Measurements from ENCODE around the gene HDHD3.
"Not testable (repeated sequence)": the region's sequence is repeated elsewhere in the genome, so short reads cannot be mapped to it uniquely, and the experiment has no call there.

HDHD3 gene

DNA sequence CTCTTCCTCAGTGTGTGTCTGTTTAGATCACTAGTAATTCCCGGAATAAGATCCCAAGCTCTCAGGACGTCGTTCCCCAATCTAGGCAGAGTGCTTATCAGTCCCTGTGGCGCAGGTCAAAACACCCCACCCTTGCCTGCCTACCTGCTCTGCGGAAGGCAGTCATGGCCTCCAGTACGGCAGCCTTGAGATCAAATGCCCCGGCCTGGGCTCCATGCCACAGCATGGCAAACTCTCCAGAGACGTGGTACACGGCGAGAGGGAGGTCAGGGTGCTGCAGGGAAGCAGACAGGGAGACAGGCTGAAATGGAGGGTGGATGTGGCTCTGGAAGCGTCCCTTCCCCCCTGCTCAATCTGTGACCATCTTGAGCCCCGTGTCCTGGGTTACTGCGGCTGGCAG lies 12.0 kb upstream of the HDHD3 start:
- no peak for DNase-seq

DNA sequence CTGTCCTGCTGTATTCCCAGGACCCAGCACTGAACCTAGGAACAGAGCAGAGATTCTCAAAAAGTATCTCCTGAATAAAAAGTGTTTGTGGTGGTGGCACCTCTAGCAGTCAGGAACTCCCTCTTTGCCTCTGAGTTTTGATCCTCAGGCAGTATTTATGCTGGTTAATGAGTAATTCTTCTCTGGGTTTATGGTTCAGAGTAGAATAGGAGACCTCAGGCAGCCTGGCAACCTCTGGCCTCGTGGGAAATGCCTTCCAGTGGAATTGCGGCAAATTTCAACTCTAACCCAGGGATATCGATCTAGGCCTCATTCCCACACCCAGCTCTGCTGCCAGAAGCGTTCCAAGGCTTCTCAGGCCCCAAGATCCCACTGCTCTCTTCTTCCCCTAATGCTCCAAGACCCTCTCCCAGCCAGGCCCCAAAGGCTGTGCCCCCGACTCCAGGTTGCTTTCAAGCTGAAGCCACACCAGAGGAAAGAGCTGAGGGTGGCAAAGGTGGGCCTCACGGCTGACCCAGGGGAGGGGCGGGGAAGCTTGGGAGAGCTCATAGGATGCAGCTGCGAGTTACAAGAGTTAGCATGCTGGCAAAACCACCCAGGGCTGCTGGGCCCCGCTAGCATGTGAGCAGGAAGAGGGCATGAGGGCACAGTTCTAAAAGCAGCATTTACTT lies 10.9 kb upstream of the HDHD3 start:
- no peak for DNase-seq

- no peak for DNase-seq
Observed at GRCh38 chr9:113386571-113387393, 10.0 kb upstream of the HDHD3 start.

DNA sequence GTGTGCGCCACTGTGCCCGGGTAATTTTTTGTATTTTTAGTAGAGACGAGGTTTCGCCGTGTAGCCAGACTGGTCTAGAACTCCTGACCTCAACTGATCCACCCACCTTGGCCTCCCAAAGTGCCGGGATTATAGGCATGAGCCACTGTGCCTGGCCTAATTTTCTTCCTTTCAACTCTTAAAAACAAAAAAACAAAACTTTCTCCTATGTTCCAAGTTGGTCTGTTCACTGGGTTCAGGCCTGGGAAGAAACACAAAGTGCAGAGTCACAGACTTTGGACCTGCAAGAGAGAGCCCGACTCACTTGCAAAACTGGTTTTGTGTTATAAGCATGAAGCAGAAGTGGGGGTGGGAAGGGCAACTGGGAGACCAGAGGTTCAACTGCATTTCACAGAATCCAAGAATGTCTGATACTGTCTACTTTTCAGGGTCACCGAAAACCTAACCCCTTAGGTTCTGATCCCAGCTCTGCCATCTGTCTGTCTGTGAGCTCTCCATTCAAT lies 5.2 kb upstream of the HDHD3 start:
- DNase-seq: no peak

DNA sequence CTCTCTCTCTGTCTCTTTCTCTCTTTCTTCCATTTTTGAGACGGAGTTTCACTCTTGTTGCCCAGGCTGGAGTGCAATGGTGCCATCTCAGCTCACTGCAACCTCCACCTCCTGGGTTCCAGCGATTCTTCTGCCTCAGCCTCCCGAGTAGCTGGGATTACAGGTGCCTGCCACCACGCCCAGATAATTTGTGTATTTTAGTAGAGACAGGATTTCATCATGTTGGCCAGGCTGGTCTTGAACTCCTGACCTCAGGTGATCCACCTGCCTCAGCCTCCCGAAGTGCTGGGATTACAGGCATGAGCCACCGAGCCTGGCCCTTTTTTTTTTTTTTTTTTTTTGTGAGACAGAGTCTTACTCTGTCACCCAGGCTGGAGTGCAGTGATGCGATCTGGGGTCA lies 4.7 kb upstream of the HDHD3 start:
- DNase-seq: not testable (repeated sequence)

- DNase-seq: no peak
Observed at GRCh38 chr9:113380869-113381378, 4.1 kb upstream of the HDHD3 start.

DNA sequence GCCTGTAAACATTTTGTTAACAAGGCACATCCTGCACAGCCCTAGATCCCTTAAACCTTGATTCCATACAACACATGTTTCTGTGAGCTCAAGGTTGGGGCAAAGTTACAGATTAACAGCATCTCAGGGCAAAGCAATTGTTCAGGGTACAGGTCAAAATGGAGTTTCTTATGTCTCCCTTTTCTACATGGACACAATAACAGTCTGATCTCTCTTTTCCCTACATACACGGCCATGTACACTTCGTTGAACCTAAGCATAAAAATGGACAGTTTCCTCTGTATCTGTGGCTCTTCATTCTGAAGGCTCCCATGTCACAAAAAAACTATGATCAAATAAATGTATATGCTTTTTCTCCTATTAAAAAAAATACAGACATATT lies 3.0 kb upstream of the HDHD3 start:
- not testable (repeated sequence) for DNase-seq

- not testable (repeated sequence) for DNase-seq
Observed at GRCh38 chr9:113379094-113379828, 2.5 kb upstream of the HDHD3 start.

DNA sequence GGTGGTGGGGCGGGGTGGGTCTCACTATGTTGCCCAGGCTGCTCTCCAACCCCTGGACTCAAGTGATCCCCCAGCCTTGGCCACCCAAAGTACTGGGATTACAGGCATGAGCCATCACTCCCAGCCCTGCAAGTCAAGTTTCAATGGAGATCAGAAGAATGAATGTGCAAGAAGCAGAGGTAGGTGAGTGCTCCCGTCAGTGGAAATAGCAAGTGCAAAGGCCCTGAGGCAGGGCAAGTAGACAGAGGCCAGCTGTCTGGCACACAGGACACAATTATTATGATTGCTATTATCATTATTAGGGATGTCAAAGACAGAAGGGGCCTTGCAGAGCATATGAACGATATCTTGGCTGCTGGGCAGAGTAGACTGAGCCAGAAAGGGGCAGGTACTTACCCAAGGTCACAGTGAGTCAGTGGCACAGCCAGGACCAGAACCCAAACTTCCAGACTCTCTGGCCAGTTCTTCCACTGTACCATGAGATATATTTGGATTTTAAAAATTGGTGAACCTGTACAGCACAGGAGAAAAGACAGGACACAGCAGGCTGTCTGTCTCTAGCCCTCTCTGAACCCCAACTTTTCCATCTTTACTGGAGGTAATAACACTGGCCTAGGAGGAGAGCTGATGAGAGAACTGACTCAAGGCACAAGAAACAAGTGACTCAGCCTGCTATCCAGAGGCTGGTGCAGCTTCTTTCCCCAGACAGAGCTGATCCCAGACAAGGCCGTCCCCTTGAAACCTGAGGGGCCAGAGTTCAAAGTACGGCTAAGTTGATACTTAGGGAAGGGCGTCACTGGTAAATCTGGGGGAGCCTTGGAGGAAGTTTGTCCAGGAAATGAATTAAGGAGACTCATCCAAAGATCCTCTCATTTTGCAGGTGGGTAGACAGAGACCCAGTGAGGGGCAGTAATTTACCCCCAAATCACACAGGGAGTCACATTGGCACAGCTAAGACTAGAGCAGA lies 1.4 kb downstream of the HDHD3 start:
- no peak for DNase-seq

DNA sequence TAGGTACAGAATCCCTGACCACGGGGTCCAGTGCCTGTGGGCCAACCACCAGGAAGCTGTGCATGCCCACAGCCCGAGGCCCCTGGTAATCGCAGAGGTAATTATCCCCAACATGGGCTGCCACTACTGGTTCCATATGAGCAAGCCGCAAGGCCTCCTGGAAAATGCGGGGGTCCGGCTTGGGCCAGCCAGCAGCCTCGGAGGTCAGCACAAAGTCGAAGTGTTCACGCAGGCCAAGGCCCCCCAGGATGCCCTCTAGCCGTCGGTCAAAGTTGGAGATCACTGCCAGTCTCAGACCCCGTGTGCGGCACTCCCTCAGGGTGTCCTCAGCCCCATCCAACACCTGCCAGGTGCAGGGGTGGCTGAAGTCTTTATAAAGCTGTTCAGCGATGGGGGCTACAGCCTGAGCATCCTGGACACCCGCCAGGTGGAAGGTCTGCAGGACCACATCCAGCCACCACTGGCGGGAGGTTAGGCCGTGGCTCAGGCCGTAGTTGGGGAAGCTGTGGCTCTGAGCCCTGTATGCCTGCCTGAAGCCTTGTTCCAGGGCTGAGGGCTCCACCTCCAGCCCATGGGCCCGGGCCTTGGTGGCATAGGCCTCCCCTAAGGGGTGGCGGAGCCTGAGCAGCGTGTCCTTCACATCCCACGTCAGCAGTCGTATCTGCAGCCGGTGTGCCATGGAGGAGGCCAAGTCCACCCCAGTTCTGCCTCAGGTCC lies 3.0 kb downstream of the HDHD3 start:
- no peak for DNase-seq

- DNase-seq: no peak
Observed at GRCh38 chr9:113373256-113373655, 3.5 kb downstream of the HDHD3 start.

GRCh38 chr9:113372059-113372458 lies 4.7 kb downstream of the HDHD3 start:
- DNase-seq: no peak

- no peak for DNase-seq
Observed at GRCh38 chr9:113370806-113371325, 5.9 kb downstream of the HDHD3 start.

DNA sequence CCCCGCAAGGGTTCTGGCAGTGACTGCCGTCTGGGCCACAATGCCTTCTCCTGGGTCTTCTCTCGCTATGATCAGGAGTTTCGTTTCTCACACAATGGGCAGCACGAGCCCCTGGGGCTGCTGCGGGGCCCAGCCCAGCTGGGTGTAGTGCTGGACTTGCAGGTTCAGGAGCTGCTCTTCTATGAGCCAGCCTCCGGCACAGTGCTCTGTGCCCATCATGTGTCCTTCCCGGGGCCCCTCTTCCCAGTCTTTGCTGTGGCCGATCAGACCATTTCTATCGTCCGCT lies 7.0 kb downstream of the HDHD3 start:
- no peak for DNase-seq

DNA sequence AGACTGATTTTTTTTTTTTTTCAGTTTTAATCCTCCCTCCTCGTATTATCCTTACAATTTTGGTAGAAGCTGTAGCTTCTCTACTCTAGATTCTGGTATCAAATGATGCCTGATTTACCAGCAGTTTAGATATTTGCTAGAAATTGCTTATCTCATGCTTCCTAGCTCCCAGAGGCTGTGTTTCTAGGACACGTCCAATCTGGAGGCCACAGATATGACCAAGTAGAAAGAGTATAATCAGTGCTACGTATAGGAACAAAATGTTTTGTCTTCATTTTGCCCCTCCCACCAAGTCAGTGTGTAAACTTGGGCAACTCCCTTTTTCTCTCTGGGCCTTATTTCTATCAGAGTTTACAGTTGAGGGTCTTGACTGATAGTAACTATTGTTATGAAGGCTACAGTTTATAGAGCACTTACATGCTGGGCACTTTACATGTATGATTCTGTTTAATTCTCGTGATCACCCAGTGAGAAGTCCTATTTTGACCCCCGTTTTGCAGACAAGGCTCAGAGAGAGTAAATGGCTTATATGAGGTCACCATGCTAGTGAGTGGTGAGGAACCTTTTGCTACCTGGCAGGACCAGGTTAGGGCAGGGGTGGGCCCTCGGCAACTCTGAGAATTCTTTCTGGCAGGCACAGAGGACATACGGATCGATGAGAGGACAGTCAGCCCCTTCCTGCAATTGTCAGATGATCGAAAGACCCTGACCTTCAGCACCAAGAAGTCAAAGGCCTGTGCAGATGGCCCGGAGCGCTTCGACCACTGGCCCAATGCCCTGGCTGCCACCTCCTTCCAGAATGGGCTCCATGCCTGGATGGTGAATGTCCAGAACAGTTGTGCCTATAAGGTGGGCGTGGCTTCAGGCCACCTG lies 7.6 kb downstream of the HDHD3 start:
- DNase-seq: no peak

DNA sequence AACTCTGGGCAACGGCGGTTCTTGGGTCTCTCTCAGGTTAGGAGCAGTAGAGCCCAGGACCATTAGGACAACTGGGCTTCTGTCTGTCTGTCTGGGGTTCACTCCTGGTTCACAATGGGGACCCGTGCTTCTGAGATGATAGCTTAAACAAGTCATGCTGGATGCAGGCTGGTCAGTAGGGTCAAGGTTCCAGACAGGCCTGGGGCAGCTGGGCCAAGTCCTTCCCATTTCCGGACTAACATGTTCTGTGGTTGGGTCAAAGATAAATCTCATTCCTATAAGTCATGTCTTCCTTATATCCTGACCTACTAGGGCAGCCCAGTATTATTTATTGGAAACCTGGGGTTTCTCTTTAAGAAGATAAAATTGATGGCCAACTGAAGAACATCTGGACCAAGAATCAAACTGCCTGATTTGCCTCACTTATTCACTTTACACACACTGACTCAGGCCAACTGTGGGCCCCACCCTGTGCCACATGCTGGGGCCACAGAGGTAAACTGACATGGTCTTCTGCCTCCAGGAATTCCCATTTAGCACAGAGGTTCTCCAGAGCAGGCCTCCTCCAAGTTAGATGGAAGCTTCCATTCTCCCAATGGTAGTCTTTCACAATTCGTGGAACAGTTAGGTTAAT lies 8.3 kb downstream of the HDHD3 start:
- no peak for DNase-seq

GRCh38 chr9:113365652-113366051 lies 11.1 kb downstream of the HDHD3 start:
- DNase-seq: not testable (repeated sequence)

GRCh38 chr9:113364951-113365350 lies 11.8 kb downstream of the HDHD3 start:
- no peak for DNase-seq

GRCh38 chr9:113363336-113363735 lies 13.4 kb downstream of the HDHD3 start:
- DNase-seq: no peak
